Caco-2 (cell line): ENCODE data around the gene CCDC175. TPM values are rescaled to one million over a fixed set of nuclear protein-coding genes. Genes with fewer than 3 reads are reported as not detected.

ENCODE experiments used
- BruUV-seq: library from RNA; stranded (reverse); fragments of 400-500 nt; replicated peaks from 2 replicates; lab custom pipeline; 2021; lab: Mats Ljungman, UMichigan
- CTCF ChIA-PET: fragments of 300-600 bp; sonication (Branson Sonifier 250); formaldehyde crosslinking; loops from one replicate; lab custom pipeline; 2022; ENCODE audit warnings: antibody characterized with exemption; lab: Charles Lee
- POLR2A ChIA-PET: fragments of 300-600 bp; sonication (Branson Sonifier 250); formaldehyde crosslinking; loops from one replicate; lab custom pipeline; 2022; ENCODE audit warnings: antibody characterized with exemption; lab: Charles Lee
- DNase-seq, 2 experiments: peaks; one replicate each; pipeline versions ENCODE4 v3.0.0 to v3.0.0-alpha.2; 2020 to 2022
- H3K27me3 ChIP-seq: replicated peaks from 2 replicates; pipeline ENCODE4 v1.6.0; 2011; ENCODE audit warnings: low read length; ENCODE audit not compliant: control insufficient read depth, insufficient read depth
- H3K36me3 ChIP-seq: 2 replicates; pipeline ENCODE4 v1.5.1; 2011; ENCODE audit warnings: low read length; ENCODE audit not compliant: control insufficient read depth, insufficient read depth
- H3K4me1 ChIP-seq: fragments of 250-450 bp; sonication (Bioruptor Pico); 2 replicates; pipeline ENCODE4 v1.5.1; 2020; ENCODE audit warnings: mild to moderate bottlenecking
- H3K4me3 ChIP-seq: 2 replicates; pipeline ENCODE4 v1.5.1; 2011; ENCODE audit warnings: low read depth, mild to moderate bottlenecking, control low read depth, low read length
- H3K9me3 ChIP-seq: fragments of 250-450 bp; sonication (Bioruptor Pico); 2 replicates; pipeline ENCODE4 v1.5.1; 2020; ENCODE audit warnings: mild to moderate bottlenecking, moderate library complexity
- H3K27ac Mint-ChIP-seq: one replicate; pipeline ENCODE4 v1.8.0; 2022; ENCODE audit warnings: mixed read lengths; ENCODE audit not compliant: unreplicated experiment
- H3K27me3 Mint-ChIP-seq: one replicate; pipeline ENCODE4 v1.8.0; 2022; ENCODE audit warnings: mixed read lengths; ENCODE audit not compliant: insufficient read depth, unreplicated experiment
- H3K36me3 Mint-ChIP-seq: one replicate; pipeline ENCODE4 v1.8.0; 2022; ENCODE audit warnings: mild to moderate bottlenecking, mixed read lengths; ENCODE audit not compliant: insufficient read depth, unreplicated experiment
- H3K4me1 Mint-ChIP-seq: one replicate; pipeline ENCODE4 v1.8.0; 2022; ENCODE audit warnings: low read depth, mixed read lengths; ENCODE audit not compliant: unreplicated experiment
- H3K4me3 Mint-ChIP-seq: one replicate; pipeline ENCODE4 v1.8.0; 2022; ENCODE audit warnings: mild to moderate bottlenecking, moderate library complexity, mixed read lengths; ENCODE audit not compliant: unreplicated experiment
- H3K9me3 Mint-ChIP-seq: one replicate; pipeline ENCODE4 v1.8.0; 2022; ENCODE audit warnings: mixed read lengths; ENCODE audit not compliant: unreplicated experiment
- CTCF ChIP-seq, 2 experiments: fragments of 200-600 bp in 1 of 2; IDR thresholded peaks; 1 replicate in 1 of 2; 2 replicates in 1 of 2; pipeline versions ENCODE4 v1.5.1 to v1.8.0; 2011 to 2022; ENCODE audit warnings: antibody characterized with exemption in 1 of 2, control low read depth in 1 of 2, inconsistent platforms in 1 of 2, low read depth in 1 of 2, low read length in 1 of 2, mild to moderate bottlenecking in 1 of 2, moderate library complexity in 1 of 2; ENCODE audit not compliant: insufficient read depth in 1 of 2, severe bottlenecking in 1 of 2, unreplicated experiment in 1 of 2
- intact Hi-C: fragments of 100-400 bp; cut with micrococcal nuclease; formaldehyde crosslinking; loops from one replicate; pipeline ENCODE4 v1.10.0; 2022; ENCODE audit not compliant: unreplicated experiment
- total RNA-seq: library from RNA; stranded (reverse); gene quantifications from 2 replicates; pipeline ENCODE4 v1.2.3, GENCODE V29; 2022

CCDC175 gene
- total RNA-seq, 1 experiment from 2014 or later, result not detected

- peak in 1 of 2 experiments; percentile 12 for DNase-seq
- Mint-ChIP-seq H3K27ac (no peak overlapping the region), H3K4me1 (peaks cover 12% of the 10 kb centered on the region), H3K27me3 (peaks cover 3% of the 10 kb centered on the region), H3K4me3 (no peak overlapping the region), H3K9me3 (no peaks in the 10 kb centered on the region), H3K36me3 (no peaks in the 10 kb centered on the region)
- ChIA-PET CTCF (interaction anchor here (1.2 to 1.7 kb wide), 2 partner anchors 58 to 64 kb away, joined by 5 to 9 read pairs; partner anchors contain the start of gene CCDC175), POLR2A (no interaction called here)
- Histone ChIP-seq H3K9me3 (no peaks in the 10 kb centered on the region), H3K36me3 (no peaks in the 10 kb centered on the region), H3K4me3 (no peak overlapping the region), H3K4me1 (no peaks in the 10 kb centered on the region; the same call in 1 of the 2 replicates), H3K27me3 (no peaks in the 10 kb centered on the region)
- TF ChIP-seq CTCF (IDR thresholded peaks at IDR 0.05; ENCODE audit: insufficient read depth in 1 of 2, low read depth in 1 of 2, low read length in 1 of 2, severe bottlenecking in 1 of 2, unreplicated experiment in 1 of 2), result peak; percentile 34 to 39
- intact Hi-C loops, result loop anchor here (1.0 kb wide), 1 partner anchor 64 kb away; the partner anchor contains the start of gene CCDC175
- no TSS peak for BruUV-seq
These were observed 64.6 kb downstream of the CCDC175 start for GRCh38 chr14:59511916-59512575.

GRCh38 chr14:59510966-59511365 lies 65.6 kb downstream of the CCDC175 start:
- Mint-ChIP-seq H3K4me1 (peaks cover 12% of the 10 kb centered on the region), H3K9me3 (no peaks in the 10 kb centered on the region), H3K36me3 (no peaks in the 10 kb centered on the region), H3K27ac (no peak overlapping the region), H3K27me3 (peaks cover under 1% of the 10 kb centered on the region), H3K4me3 (no peak overlapping the region)
- TF ChIP-seq CTCF (IDR thresholded peaks at IDR 0.05; ENCODE audit: insufficient read depth in 1 of 2, low read depth in 1 of 2, low read length in 1 of 2, severe bottlenecking in 1 of 2, unreplicated experiment in 1 of 2), result no peak
- H3K4me3 ChIP-seq, result no peak overlapping the region
- no peaks in the 10 kb centered on the region for H3K27me3 ChIP-seq
- no peaks in the 10 kb centered on the region for H3K9me3 ChIP-seq
- POLR2A ChIA-PET, result no interaction called here
- no TSS peak for BruUV-seq
- no peak for DNase-seq
- no peaks in the 10 kb centered on the region for H3K36me3 ChIP-seq
- H3K4me1 ChIP-seq, result no peaks in the 10 kb centered on the region; the same call in 1 of the 2 replicates
- intact Hi-C loops, result no loop called here
- CTCF ChIA-PET, result interaction anchor here (0.5 to 1.7 kb wide), 3 partner anchors 59 to 1962 kb away, joined by 3 to 9 read pairs (median 3); no protein-coding TSS in a partner anchor

- no peaks in the 10 kb centered on the region for H3K9me3 Mint-ChIP-seq
These were observed 66.6 kb downstream of the CCDC175 start for GRCh38 chr14:59510001-59510400.

More at GRCh38 chr14:59510001-59510400, 66.6 kb downstream of the CCDC175 start:
- Mint-ChIP-seq H3K4me1 (peaks cover 12% of the 10 kb centered on the region), H3K27me3 (no peaks in the 10 kb centered on the region), H3K36me3 (no peaks in the 10 kb centered on the region), H3K27ac (no peak overlapping the region), H3K4me3 (no peak overlapping the region)
- ChIA-PET CTCF (interaction anchor here (0.9 to 1.2 kb wide), 2 partner anchors 26 to 388 kb away, joined by 3 read pairs; partner anchors contain the start of genes JKAMP and L3HYPDH), POLR2A (no interaction called here)
- no TSS peak for BruUV-seq
- Histone ChIP-seq H3K4me1 (no peaks in the 10 kb centered on the region; the same call in 1 of the 2 replicates), H3K9me3 (no peaks in the 10 kb centered on the region), H3K36me3 (no peaks in the 10 kb centered on the region), H3K27me3 (no peaks in the 10 kb centered on the region), H3K4me3 (no peak overlapping the region)
- intact Hi-C loops, result no loop called here
- TF ChIP-seq CTCF (IDR thresholded peaks at IDR 0.05; ENCODE audit: insufficient read depth in 1 of 2, low read depth in 1 of 2, low read length in 1 of 2, severe bottlenecking in 1 of 2, unreplicated experiment in 1 of 2), result no peak
- no peak for DNase-seq
